HCT116 (cell line): ENCODE results near the gene TP63.

Experiments
- CTCF ChIP-seq, 3 experiments: fragments of 200-600 bp in 1 of 3; sonication (generic) in 1 of 3; IDR thresholded peaks in 2 of 3; conservative IDR thresholded peaks in 1 of 3; 2 replicates each; pipeline ENCODE4 v1.5.1; 2012 to 2017; ENCODE audit warnings: low read depth in 2 of 3, low read length in 2 of 3, antibody characterized with exemption in 1 of 3, borderline replicate concordance in 1 of 3, control low read depth in 1 of 3, mild to moderate bottlenecking in 1 of 3, mixed read lengths in 1 of 3, mixed run types in 1 of 3, moderate library complexity in 1 of 3; ENCODE audit not compliant: insufficient read depth in 1 of 3
- POLR2A ChIP-seq: IDR thresholded peaks from 2 replicates; pipeline ENCODE4 v1.7.0; 2011; ENCODE audit warnings: borderline replicate concordance; ENCODE audit not compliant: insufficient read depth, insufficient read length; ENCODE audit errors: extremely low read depth
- POLR2AphosphoS5 ChIP-seq: IDR thresholded peaks from 2 replicates; pipeline ENCODE4 v1.6.1; 2011; ENCODE audit warnings: mild to moderate bottlenecking, low read depth, low read length, moderate library complexity

- TF ChIP-seq CTCF (IDR thresholded peaks at IDR 0.05 in 2 of 3, conservative IDR thresholded peaks at IDR 0.05 in 1 of 3; ENCODE audit: borderline replicate concordance in 1 of 3, insufficient read depth in 1 of 3, low read depth in 2 of 3, low read length in 2 of 3) (no peak), POLR2AphosphoS5 (no peak), POLR2A (no peak)
These were observed 265.3 kb downstream of the TP63 start for GRCh38 chr3:189896533-189896932.
